Measurements from ENCODE around the gene CTNND2. TPM values are rescaled to one million over a fixed set of nuclear protein-coding genes. Genes with fewer than 3 reads are reported as not detected.

CTNND2 gene
- total and polyA plus RNA-seq, 3 donors from 2014 or later = 9.1 to 17.2 (median 11.3) TPM

GRCh38 chr5:11306365-11306764, 597.9 kb downstream of the CTNND2 start:
- WGBS, 2 donors = 36 to 61% methylated on average over 1 of the region's 1 CpG
- Histone ChIP-seq H3K27me3 (no peaks in the 10 kb centered on the region), H3K9me3 (no peaks in the 10 kb centered on the region), H3K4me1 (no peaks in the 10 kb centered on the region), H3K4me3 (no peak overlapping the region), H3K36me3 (ENCODE audit: low read depth, missing control alignments) (no peaks in the 10 kb centered on the region), H3K27ac (no peak overlapping the region)
- DNase-seq = no peak
- TF ChIP-seq POLR2A (IDR thresholded peaks at IDR 0.05) (no peak), CTCF (IDR thresholded peaks at IDR 0.05) (no peak)
- intact Hi-C loops (cut with DNase I; ENCODE audit: low total_unique reads) = no loop called here

- H3K4me1 ChIP-seq = no peaks in the 10 kb centered on the region
- H3K9me3 ChIP-seq = no peaks in the 10 kb centered on the region
- no peaks in the 10 kb centered on the region for H3K36me3 ChIP-seq (ENCODE audit: low read depth, missing control alignments)
- intact Hi-C loops (cut with DNase I; ENCODE audit: low total_unique reads) = no loop called here
- DNase-seq = no peak
- TF ChIP-seq POLR2A (IDR thresholded peaks at IDR 0.05) = no peak
- no peak for TF ChIP-seq CTCF (IDR thresholded peaks at IDR 0.05)
- WGBS, 2 donors = 87 to 88% methylated on average over 3 of the region's 3 CpGs
- H3K27me3 ChIP-seq = no peaks in the 10 kb centered on the region
- no peak overlapping the region for H3K27ac ChIP-seq
- H3K4me3 ChIP-seq = no peak overlapping the region
These were observed 599.0 kb downstream of the CTNND2 start for GRCh38 chr5:11305245-11305644.

- no peaks in the 10 kb centered on the region for H3K4me1 ChIP-seq
- H3K36me3 ChIP-seq (ENCODE audit: low read depth, missing control alignments) = no peaks in the 10 kb centered on the region
- TF ChIP-seq POLR2A (IDR thresholded peaks at IDR 0.05) (no peak), CTCF (IDR thresholded peaks at IDR 0.05) (no peak)
- intact Hi-C loops (cut with DNase I; ENCODE audit: low total_unique reads) = no loop called here
- 91% methylated on average over 7 of the region's 7 CpGs for WGBS, 2 donors
- H3K4me3 ChIP-seq = no peak overlapping the region
- no peaks in the 10 kb centered on the region for H3K9me3 ChIP-seq
- DNase-seq = no peak
- H3K27ac ChIP-seq = no peak overlapping the region
- no peaks in the 10 kb centered on the region for H3K27me3 ChIP-seq
These were observed 599.6 kb downstream of the CTNND2 start for GRCh38 chr5:11304641-11305040.

- no peak overlapping the region for H3K27ac ChIP-seq
- intact Hi-C loops (cut with DNase I; ENCODE audit: low total_unique reads) = no loop called here
- TF ChIP-seq CTCF (IDR thresholded peaks at IDR 0.05) = no peak
- no peak for TF ChIP-seq POLR2A (IDR thresholded peaks at IDR 0.05)
- H3K27me3 ChIP-seq = no peaks in the 10 kb centered on the region
- no peaks in the 10 kb centered on the region for H3K36me3 ChIP-seq (ENCODE audit: low read depth, missing control alignments)
- no peaks in the 10 kb centered on the region for H3K9me3 ChIP-seq
- H3K4me3 ChIP-seq = no peak overlapping the region
- WGBS, 2 donors = 79 to 86% methylated on average over 2 of the region's 2 CpGs
- DNase-seq = no peak
- H3K4me1 ChIP-seq = no peaks in the 10 kb centered on the region
These were observed 601.6 kb downstream of the CTNND2 start for GRCh38 chr5:11302663-11303062.

- Histone ChIP-seq H3K27me3 (no peaks in the 10 kb centered on the region), H3K4me1 (no peaks in the 10 kb centered on the region), H3K9me3 (no peaks in the 10 kb centered on the region), H3K36me3 (ENCODE audit: low read depth, missing control alignments) (no peaks in the 10 kb centered on the region), H3K27ac (no peak overlapping the region), H3K4me3 (no peak overlapping the region)
- no peak for DNase-seq
- TF ChIP-seq POLR2A (IDR thresholded peaks at IDR 0.05) (no peak), CTCF (IDR thresholded peaks at IDR 0.05) (no peak)
- 81 to 89% methylated on average over 9 of the region's 9 CpGs for WGBS, 2 donors
- intact Hi-C loops (cut with DNase I; ENCODE audit: low total_unique reads) = no loop called here
These were observed 603.1 kb downstream of the CTNND2 start for GRCh38 chr5:11301171-11301570.
